Progenitor cell of endocrine pancreas (in vitro differentiated cells): ENCODE data around the gene RXFP2. TPM values are rescaled to one million over a fixed set of nuclear protein-coding genes. Genes with fewer than 3 reads are reported as not detected.

Experiments used
- DNase-seq: peaks from one replicate; pipeline ENCODE4 v3.0.0; 2021; ENCODE audit warnings: low spot score; ENCODE audit not compliant: unreplicated experiment
- H3K27ac Mint-ChIP-seq: 2 replicates; pipeline ENCODE4 v1.8.0; 2021; ENCODE audit warnings: mild to moderate bottlenecking, moderate library complexity, mixed read lengths
- H3K27me3 Mint-ChIP-seq: 2 replicates; pipeline ENCODE4 v1.8.0; 2021; ENCODE audit warnings: mixed read lengths
- H3K36me3 Mint-ChIP-seq: 2 replicates; pipeline ENCODE4 v1.8.0; 2022; ENCODE audit warnings: mixed read lengths; ENCODE audit not compliant: insufficient read depth
- H3K4me1 Mint-ChIP-seq: 2 replicates; pipeline ENCODE4 v1.8.0; 2021; ENCODE audit warnings: low read depth, mixed read lengths
- H3K4me3 Mint-ChIP-seq: 2 replicates; pipeline ENCODE4 v1.8.0; 2021; ENCODE audit warnings: low read depth, mild to moderate bottlenecking, moderate library complexity, mixed read lengths
- H3K9me3 Mint-ChIP-seq: 2 replicates; pipeline ENCODE4 v1.8.0; 2021; ENCODE audit warnings: low read depth, mixed read lengths
- CTCF ChIP-seq: fragments of 200-600 bp; sonication (generic); IDR thresholded peaks from one replicate; pipeline ENCODE4 v1.5.0; 2021; ENCODE audit warnings: antibody characterized with exemption, mild to moderate bottlenecking; ENCODE audit not compliant: unreplicated experiment
- total RNA-seq: library from RNA; stranded (reverse); gene quantifications from 2 replicates; pipeline ENCODE4 v1.2.1, GENCODE V29; 2021

RXFP2 gene
- total RNA-seq, 1 donor from 2014 or later, result not detected

GRCh38 chr13:31797154-31797775 is 57.9 kb downstream of the RXFP2 start:
- DNase-seq, result no peak
- Mint-ChIP-seq H3K9me3 (no peaks in the 10 kb centered on the region), H3K27me3 (peaks cover 6% of the 10 kb centered on the region), H3K27ac (no peak overlapping the region), H3K4me1 (no peaks in the 10 kb centered on the region), H3K4me3 (no peak overlapping the region), H3K36me3 (no peaks in the 10 kb centered on the region)
- TF ChIP-seq CTCF, result peak; percentile 42

DNA sequence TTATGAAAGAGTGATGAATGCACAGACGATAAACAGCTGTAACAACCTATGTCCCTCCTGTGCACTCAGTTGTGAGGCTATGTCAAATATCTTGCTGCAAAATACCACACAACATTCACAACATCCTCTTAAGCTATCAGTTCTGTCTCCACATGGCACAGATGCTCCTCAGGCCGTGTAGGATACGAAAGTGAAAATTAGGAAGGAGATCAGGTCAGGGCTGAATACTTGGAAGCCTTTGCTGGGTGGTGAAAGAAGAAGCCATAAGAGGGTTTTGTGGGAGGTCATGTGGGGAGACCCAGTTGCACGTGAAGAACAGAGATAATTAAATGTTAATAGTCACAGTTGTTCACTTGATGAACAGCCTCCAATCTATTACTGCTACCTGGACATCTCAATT is 58.9 kb downstream of the RXFP2 start:
- H3K9me3 Mint-ChIP-seq, result no peaks in the 10 kb centered on the region
- no peaks in the 10 kb centered on the region for H3K36me3 Mint-ChIP-seq
- H3K27ac Mint-ChIP-seq, result no peak overlapping the region
- no peak for TF ChIP-seq CTCF
- no peak overlapping the region for H3K4me3 Mint-ChIP-seq
- no peak for DNase-seq
- H3K4me1 Mint-ChIP-seq, result no peaks in the 10 kb centered on the region
- H3K27me3 Mint-ChIP-seq, result peaks cover 7% of the 10 kb centered on the region

GRCh38 chr13:31801088-31801487 is 61.8 kb downstream of the RXFP2 start:
- no peaks in the 10 kb centered on the region for H3K36me3 Mint-ChIP-seq
- peaks cover 7% of the 10 kb centered on the region for H3K27me3 Mint-ChIP-seq
- no peak for TF ChIP-seq CTCF
- H3K9me3 Mint-ChIP-seq, result no peaks in the 10 kb centered on the region
- H3K27ac Mint-ChIP-seq, result no peak overlapping the region
- H3K4me3 Mint-ChIP-seq, result no peak overlapping the region
- no peaks in the 10 kb centered on the region for H3K4me1 Mint-ChIP-seq
- no peak for DNase-seq

- TF ChIP-seq CTCF, result no peak
- H3K4me3 Mint-ChIP-seq, result no peak overlapping the region
- H3K27ac Mint-ChIP-seq, result no peak overlapping the region
- no peak for DNase-seq
- H3K36me3 Mint-ChIP-seq, result no peaks in the 10 kb centered on the region
- H3K9me3 Mint-ChIP-seq, result no peaks in the 10 kb centered on the region
- H3K27me3 Mint-ChIP-seq, result peaks cover 11% of the 10 kb centered on the region
- peaks cover 4% of the 10 kb centered on the region for H3K4me1 Mint-ChIP-seq
Observed at GRCh38 chr13:31803311-31803710, 64.0 kb downstream of the RXFP2 start.

DNA sequence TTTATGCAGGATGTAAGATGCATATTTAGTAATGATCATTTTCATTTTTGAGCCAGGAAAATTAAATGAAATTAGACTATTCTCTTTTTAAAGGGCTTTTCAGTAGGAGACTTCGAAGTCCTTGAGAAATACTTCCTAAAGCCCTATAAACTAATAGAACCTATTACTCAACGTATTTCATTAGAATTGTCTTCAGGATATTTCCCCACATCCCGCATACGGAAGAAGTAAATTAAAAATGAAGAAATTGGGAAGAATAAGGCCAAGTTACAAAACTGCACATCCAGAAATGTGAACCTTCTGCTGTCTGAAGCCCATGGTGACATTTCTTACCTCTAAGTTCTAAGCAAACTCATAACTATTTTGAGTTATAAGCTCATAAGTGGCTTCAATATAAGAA is 66.5 kb downstream of the RXFP2 start:
- H3K27me3 Mint-ChIP-seq, result peaks cover 9% of the 10 kb centered on the region
- no peak overlapping the region for H3K27ac Mint-ChIP-seq
- peaks cover 4% of the 10 kb centered on the region for H3K4me1 Mint-ChIP-seq
- no peak overlapping the region for H3K4me3 Mint-ChIP-seq
- TF ChIP-seq CTCF, result no peak
- no peak for DNase-seq
- peaks cover 7% of the 10 kb centered on the region for H3K9me3 Mint-ChIP-seq
- H3K36me3 Mint-ChIP-seq, result no peaks in the 10 kb centered on the region
